Transverse colon (tissue), 4 donors: Measurements from ENCODE around the gene HNRNPUL2.

ENCODE experiments used
- CTCF ChIP-seq, 5 experiments: fragments of 200-600 bp in 3 of 5; fragments of 450-650 bp in 2 of 5; sonication (generic) in 3 of 5; IDR thresholded peaks; 1 replicate in 2 of 5; 2 replicates in 3 of 5; pipeline ENCODE4 v1.5.1; 2016 to 2017; ENCODE audit warnings: antibody characterized with exemption in 5 of 5, inconsistent platforms in 3 of 5, mild to moderate bottlenecking in 2 of 5, moderate library complexity in 1 of 5
- POLR2A ChIP-seq: fragments of 450-650 bp; IDR thresholded peaks from one replicate; pipeline ENCODE4 v1.6.1; 2016; ENCODE audit warnings: antibody characterized with exemption, mild to moderate bottlenecking, moderate library complexity
- POLR2AphosphoS5 ChIP-seq, 3 donors: sonication (generic); formaldehyde crosslinking; IDR thresholded peaks; one replicate each; pipeline ENCODE4 v1.6.1; 2016; ENCODE audit warnings: antibody characterized with exemption in 3 of 3

GRCh38 chr11:62771144-62772021, 44.1 kb upstream of the HNRNPUL2 start, which contains the start of gene TAF6L:
- TF ChIP-seq CTCF (IDR thresholded peaks at IDR 0.05) (no peak), POLR2A (peak; percentile 61), POLR2AphosphoS5 (IDR thresholded peaks at IDR 0.05) (peak; percentile 60 to 68 (median 66))
